Mammary epithelial cell (primary cell): ENCODE measurements around the gene PC.

ENCODE experiments used
- EZH2 ChIP-seq: IDR thresholded peaks from 2 replicates; pipeline ENCODE4 v1.6.1; 2012; ENCODE audit warnings: low read length, inconsistent platforms, borderline replicate concordance
- TF ChIP-seq, protein P1 (sequence below), 2 donors: IDR thresholded peaks in 1 of 2; conservative IDR thresholded peaks in 1 of 2; 2 replicates each; pipeline ENCODE4 v1.5.1; 2011 to 2012; ENCODE audit warnings: inconsistent platforms in 2 of 2, low read length in 2 of 2, mild to moderate bottlenecking in 2 of 2, control low read depth in 1 of 2, low read depth in 1 of 2; ENCODE audit not compliant: insufficient read depth in 1 of 2; ENCODE audit errors: extremely low read depth in 1 of 2

DNA sequence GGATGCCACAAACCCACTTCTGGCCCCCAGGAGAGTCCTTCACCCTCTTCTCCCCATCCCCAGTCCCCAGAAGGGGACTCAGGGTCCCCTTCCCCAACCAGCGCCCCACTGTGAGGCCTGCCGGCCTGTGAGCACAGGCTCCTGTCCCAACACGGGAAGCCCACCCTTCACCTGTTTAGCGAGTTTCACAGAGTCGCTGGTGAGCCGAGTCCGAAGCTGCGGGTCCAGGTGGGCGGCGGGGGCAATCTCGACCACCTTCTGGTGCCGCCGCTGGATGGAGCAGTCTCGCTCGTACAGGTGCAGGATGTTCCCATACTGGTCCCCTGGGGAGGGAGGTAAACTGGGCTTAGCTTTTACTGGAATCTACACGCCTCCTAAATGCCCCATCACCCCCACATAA lies 88.1 kb downstream of the PC start:
- TF ChIP-seq, protein P1, sequence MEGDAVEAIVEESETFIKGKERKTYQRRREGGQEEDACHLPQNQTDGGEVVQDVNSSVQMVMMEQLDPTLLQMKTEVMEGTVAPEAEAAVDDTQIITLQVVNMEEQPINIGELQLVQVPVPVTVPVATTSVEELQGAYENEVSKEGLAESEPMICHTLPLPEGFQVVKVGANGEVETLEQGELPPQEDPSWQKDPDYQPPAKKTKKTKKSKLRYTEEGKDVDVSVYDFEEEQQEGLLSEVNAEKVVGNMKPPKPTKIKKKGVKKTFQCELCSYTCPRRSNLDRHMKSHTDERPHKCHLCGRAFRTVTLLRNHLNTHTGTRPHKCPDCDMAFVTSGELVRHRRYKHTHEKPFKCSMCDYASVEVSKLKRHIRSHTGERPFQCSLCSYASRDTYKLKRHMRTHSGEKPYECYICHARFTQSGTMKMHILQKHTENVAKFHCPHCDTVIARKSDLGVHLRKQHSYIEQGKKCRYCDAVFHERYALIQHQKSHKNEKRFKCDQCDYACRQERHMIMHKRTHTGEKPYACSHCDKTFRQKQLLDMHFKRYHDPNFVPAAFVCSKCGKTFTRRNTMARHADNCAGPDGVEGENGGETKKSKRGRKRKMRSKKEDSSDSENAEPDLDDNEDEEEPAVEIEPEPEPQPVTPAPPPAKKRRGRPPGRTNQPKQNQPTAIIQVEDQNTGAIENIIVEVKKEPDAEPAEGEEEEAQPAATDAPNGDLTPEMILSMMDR (conservative IDR thresholded peaks at IDR 0.05 in 1 of 2, IDR thresholded peaks at IDR 0.05 in 1 of 2; ENCODE audit: extremely low read depth in 1 of 2, insufficient read depth in 1 of 2, low read depth in 1 of 2, low read length in 2 of 2): no peak
- TF ChIP-seq EZH2: no peak
